ENCODE measurements around the gene EIF4G3. TPM values are rescaled to one million over a fixed set of nuclear protein-coding genes. Genes with fewer than 3 reads are reported as not detected.
"Not testable (repeated sequence)": the region's sequence is repeated elsewhere in the genome, so short reads cannot be mapped to it uniquely, and the experiment has no call there.

EIF4G3 gene
- total RNA-seq, 2 experiments from 2014 or later = 37.9 to 41.2 TPM

- POLR2A ChIA-PET = no interaction called here
- H3K4me3 Mint-ChIP-seq = no peak overlapping the region
- H3K9me3 Mint-ChIP-seq (ENCODE audit: insufficient read depth) = no peaks in the 10 kb centered on the region
- DNase-seq (no peak), ATAC-seq (no peak)
- H3K4me1 Mint-ChIP-seq (ENCODE audit: low read depth) = no peaks in the 10 kb centered on the region
- CTCF ChIA-PET = no interaction called here
- peaks cover under 1% of the 10 kb centered on the region for H3K27me3 Mint-ChIP-seq (ENCODE audit: low read depth)
- no peaks in the 10 kb centered on the region for H3K36me3 Mint-ChIP-seq (ENCODE audit: low read depth)
- H3K27ac Mint-ChIP-seq = no peak overlapping the region
Measured at GRCh38 chr1:21201650-21202049, 25.0 kb upstream of the EIF4G3 start.

GRCh38 chr1:21201238-21201637, 24.5 kb upstream of the EIF4G3 start:
- ATAC-seq; DNase-seq; CTCF ChIA-PET; H3K4me1 Mint-ChIP-seq (ENCODE audit: low read depth); POLR2A ChIA-PET; H3K27me3 Mint-ChIP-seq (ENCODE audit: low read depth); H3K36me3 Mint-ChIP-seq (ENCODE audit: low read depth); H3K27ac Mint-ChIP-seq; H3K4me3 Mint-ChIP-seq; H3K9me3 Mint-ChIP-seq (ENCODE audit: insufficient read depth): not testable (repeated sequence)

- CTCF ChIA-PET = no interaction called here
- no peaks in the 10 kb centered on the region for H3K4me1 Mint-ChIP-seq (ENCODE audit: low read depth)
- H3K9me3 Mint-ChIP-seq (ENCODE audit: insufficient read depth) = no peaks in the 10 kb centered on the region
Measured at GRCh38 chr1:21200767-21201166, 24.1 kb upstream of the EIF4G3 start.

GRCh38 chr1:21198929-21199328, 22.2 kb upstream of the EIF4G3 start:
- Mint-ChIP-seq H3K4me1 (ENCODE audit: low read depth) (peaks cover 2% of the 10 kb centered on the region), H3K27me3 (ENCODE audit: low read depth) (peaks cover 7% of the 10 kb centered on the region), H3K9me3 (ENCODE audit: insufficient read depth) (no peaks in the 10 kb centered on the region), H3K4me3 (no peak overlapping the region), H3K27ac (no peak overlapping the region), H3K36me3 (ENCODE audit: low read depth) (no peaks in the 10 kb centered on the region)
- no peak for ATAC-seq
- DNase-seq = no peak
- POLR2A ChIA-PET = no interaction called here
- CTCF ChIA-PET = no interaction called here

More at GRCh38 chr1:21200767-21201166, 24.1 kb upstream of the EIF4G3 start:
- no peak for ATAC-seq
- Mint-ChIP-seq H3K27me3 (ENCODE audit: low read depth) (peaks cover 4% of the 10 kb centered on the region), H3K27ac (no peak overlapping the region), H3K4me3 (no peak overlapping the region), H3K36me3 (ENCODE audit: low read depth) (no peaks in the 10 kb centered on the region)
- DNase-seq = no peak
- POLR2A ChIA-PET = no interaction called here

GRCh38 chr1:21192871-21193270, 16.2 kb upstream of the EIF4G3 start:
- peaks cover 23% of the 10 kb centered on the region for H3K27me3 Mint-ChIP-seq (ENCODE audit: low read depth)
- ChIA-PET POLR2A (no interaction called here), CTCF (interaction anchor here (0.7 to 4.9 kb wide), 3 partner anchors 40 to 497 kb away, joined by 3 to 72 read pairs (median 4); no protein-coding TSS in a partner anchor)
- no peak overlapping the region for H3K4me3 Mint-ChIP-seq
- no peak overlapping the region for H3K27ac Mint-ChIP-seq
- H3K9me3 Mint-ChIP-seq (ENCODE audit: insufficient read depth) = no peaks in the 10 kb centered on the region
- DNase-seq = no peak
- no peak for ATAC-seq
- H3K4me1 Mint-ChIP-seq (ENCODE audit: low read depth) = peaks cover 2% of the 10 kb centered on the region
- H3K36me3 Mint-ChIP-seq (ENCODE audit: low read depth) = no peaks in the 10 kb centered on the region

- ChIA-PET CTCF (interaction anchor here (0.7 to 4.9 kb wide), 3 partner anchors 40 to 496 kb away, joined by 3 to 72 read pairs (median 4); no protein-coding TSS in a partner anchor), POLR2A (no interaction called here)
- peaks cover 2% of the 10 kb centered on the region for H3K4me1 Mint-ChIP-seq (ENCODE audit: low read depth)
- ATAC-seq (no peak), DNase-seq (no peak)
- H3K36me3 Mint-ChIP-seq (ENCODE audit: low read depth) = no peaks in the 10 kb centered on the region
- no peak overlapping the region for H3K27ac Mint-ChIP-seq
- no peak overlapping the region for H3K4me3 Mint-ChIP-seq
- no peaks in the 10 kb centered on the region for H3K9me3 Mint-ChIP-seq (ENCODE audit: insufficient read depth)
- peaks cover 23% of the 10 kb centered on the region for H3K27me3 Mint-ChIP-seq (ENCODE audit: low read depth)
Measured at GRCh38 chr1:21192284-21192683, 15.6 kb upstream of the EIF4G3 start.

- H3K27ac Mint-ChIP-seq; DNase-seq; H3K36me3 Mint-ChIP-seq (ENCODE audit: low read depth); H3K4me3 Mint-ChIP-seq; H3K9me3 Mint-ChIP-seq (ENCODE audit: insufficient read depth); ATAC-seq; POLR2A ChIA-PET; H3K4me1 Mint-ChIP-seq (ENCODE audit: low read depth): not testable (repeated sequence)
- H3K27me3 Mint-ChIP-seq (ENCODE audit: low read depth) = peaks cover 19% of the 10 kb centered on the region
- CTCF ChIA-PET = interaction anchor here (1.1 to 1.4 kb wide), 3 partner anchors 10 to 494 kb away, joined by 3 to 8 read pairs (median 3); no protein-coding TSS in a partner anchor
Measured at GRCh38 chr1:21190771-21191170, 14.1 kb upstream of the EIF4G3 start.

- Mint-ChIP-seq H3K9me3 (ENCODE audit: insufficient read depth) (no peaks in the 10 kb centered on the region), H3K27me3 (ENCODE audit: low read depth) (peaks cover 17% of the 10 kb centered on the region), H3K36me3 (ENCODE audit: low read depth) (no peaks in the 10 kb centered on the region), H3K4me1 (ENCODE audit: low read depth) (peaks cover under 1% of the 10 kb centered on the region), H3K27ac (no peak overlapping the region), H3K4me3 (no peak overlapping the region)
- ChIA-PET CTCF (interaction anchor here (1.1 to 1.4 kb wide), 3 partner anchors 9 to 493 kb away, joined by 3 to 8 read pairs (median 3); no protein-coding TSS in a partner anchor), POLR2A (no interaction called here)
- ATAC-seq = no peak
- DNase-seq = no peak
Measured at GRCh38 chr1:21189906-21190500, 13.3 kb upstream of the EIF4G3 start.

- ChIA-PET POLR2A (no interaction called here), CTCF (interaction anchor here (0.6 to 1.0 kb wide), 3 partner anchors 10 to 644 kb away, joined by 3 read pairs; no protein-coding TSS in a partner anchor)
- H3K4me3 Mint-ChIP-seq = no peak overlapping the region
- peaks cover 2% of the 10 kb centered on the region for H3K4me1 Mint-ChIP-seq (ENCODE audit: low read depth)
- H3K27ac Mint-ChIP-seq = no peak overlapping the region
- no peaks in the 10 kb centered on the region for H3K9me3 Mint-ChIP-seq (ENCODE audit: insufficient read depth)
- peaks cover 17% of the 10 kb centered on the region for H3K27me3 Mint-ChIP-seq (ENCODE audit: low read depth)
- H3K36me3 Mint-ChIP-seq (ENCODE audit: low read depth) = no peaks in the 10 kb centered on the region
- no peak for DNase-seq
- ATAC-seq = no peak
Measured at GRCh38 chr1:21189421-21189820, 12.7 kb upstream of the EIF4G3 start.

GRCh38 chr1:21188235-21188634, 11.5 kb upstream of the EIF4G3 start:
- POLR2A ChIA-PET = no interaction called here
- Mint-ChIP-seq H3K36me3 (ENCODE audit: low read depth) (no peaks in the 10 kb centered on the region), H3K4me3 (no peak overlapping the region), H3K9me3 (ENCODE audit: insufficient read depth) (no peaks in the 10 kb centered on the region), H3K27me3 (ENCODE audit: low read depth) (peaks cover 14% of the 10 kb centered on the region), H3K4me1 (ENCODE audit: low read depth) (peaks cover 4% of the 10 kb centered on the region), H3K27ac (no peak overlapping the region)
- ATAC-seq (no peak), DNase-seq (no peak)
- CTCF ChIA-PET = interaction anchor here (1.0 kb wide), 1 partner anchor 9 kb away, joined by 3 read pairs; no protein-coding TSS in a partner anchor

GRCh38 chr1:21185221-21185731, 8.6 kb upstream of the EIF4G3 start:
- H3K4me1 Mint-ChIP-seq (ENCODE audit: low read depth) = peaks cover 4% of the 10 kb centered on the region
- no peaks in the 10 kb centered on the region for H3K9me3 Mint-ChIP-seq (ENCODE audit: insufficient read depth)
- POLR2A ChIA-PET = no interaction called here
- CTCF ChIA-PET = interaction anchor here (3.4 kb wide), 1 partner anchor 10 kb away, joined by 20 read pairs; no protein-coding TSS in a partner anchor
- H3K36me3 Mint-ChIP-seq (ENCODE audit: low read depth) = no peaks in the 10 kb centered on the region
- H3K27ac Mint-ChIP-seq = no peak overlapping the region
- no peak overlapping the region for H3K4me3 Mint-ChIP-seq
- no peak for DNase-seq
- H3K27me3 Mint-ChIP-seq (ENCODE audit: low read depth) = peaks cover 15% of the 10 kb centered on the region
- ATAC-seq = no peak

GRCh38 chr1:21184276-21184675, 7.6 kb upstream of the EIF4G3 start:
- Mint-ChIP-seq H3K4me3 (no peak overlapping the region), H3K9me3 (ENCODE audit: insufficient read depth) (no peaks in the 10 kb centered on the region), H3K27ac (no peak overlapping the region), H3K36me3 (ENCODE audit: low read depth) (no peaks in the 10 kb centered on the region), H3K4me1 (ENCODE audit: low read depth) (peaks cover 4% of the 10 kb centered on the region), H3K27me3 (ENCODE audit: low read depth) (peaks cover 10% of the 10 kb centered on the region)
- POLR2A ChIA-PET = interaction anchor here (1.3 kb wide), 1 partner anchor 11 kb away, joined by 3 read pairs; no protein-coding TSS in a partner anchor
- no peak for DNase-seq
- no peak for ATAC-seq
- CTCF ChIA-PET = interaction anchor here (0.9 to 3.4 kb wide), 3 partner anchors 11 to 488 kb away, joined by 3 to 20 read pairs (median 4); no protein-coding TSS in a partner anchor
